ENCODE results near the gene ATG9B.

DNA sequence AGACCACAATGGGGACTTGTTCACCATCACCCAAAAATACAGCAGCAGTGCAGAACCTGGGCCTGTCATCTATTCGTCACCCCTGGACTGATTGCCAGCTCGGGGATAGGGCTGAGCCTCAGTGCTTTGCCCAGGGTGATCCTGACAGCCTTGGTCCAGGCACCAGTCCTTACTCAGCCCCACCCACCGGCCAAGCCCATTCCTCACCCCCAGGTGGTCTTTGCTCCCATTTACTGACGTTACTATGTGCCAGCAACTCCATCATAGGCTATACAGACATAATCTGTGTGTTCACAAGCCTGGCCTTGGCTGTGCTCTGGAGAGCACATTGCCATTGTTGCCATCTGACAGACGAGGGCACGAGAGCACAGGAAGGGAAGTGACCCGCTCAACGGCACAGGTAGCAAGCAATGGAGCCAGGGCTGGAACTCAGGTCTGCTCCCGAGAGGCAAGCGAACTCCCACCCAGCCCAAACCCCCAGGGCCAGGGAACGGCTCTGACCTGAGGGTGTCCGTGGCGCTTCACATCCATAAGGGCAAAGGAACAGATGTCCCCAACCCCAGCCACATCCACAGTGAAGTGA, 6.8 kb downstream of the ATG9B start:
- TF ChIP-seq, protein P1, sequence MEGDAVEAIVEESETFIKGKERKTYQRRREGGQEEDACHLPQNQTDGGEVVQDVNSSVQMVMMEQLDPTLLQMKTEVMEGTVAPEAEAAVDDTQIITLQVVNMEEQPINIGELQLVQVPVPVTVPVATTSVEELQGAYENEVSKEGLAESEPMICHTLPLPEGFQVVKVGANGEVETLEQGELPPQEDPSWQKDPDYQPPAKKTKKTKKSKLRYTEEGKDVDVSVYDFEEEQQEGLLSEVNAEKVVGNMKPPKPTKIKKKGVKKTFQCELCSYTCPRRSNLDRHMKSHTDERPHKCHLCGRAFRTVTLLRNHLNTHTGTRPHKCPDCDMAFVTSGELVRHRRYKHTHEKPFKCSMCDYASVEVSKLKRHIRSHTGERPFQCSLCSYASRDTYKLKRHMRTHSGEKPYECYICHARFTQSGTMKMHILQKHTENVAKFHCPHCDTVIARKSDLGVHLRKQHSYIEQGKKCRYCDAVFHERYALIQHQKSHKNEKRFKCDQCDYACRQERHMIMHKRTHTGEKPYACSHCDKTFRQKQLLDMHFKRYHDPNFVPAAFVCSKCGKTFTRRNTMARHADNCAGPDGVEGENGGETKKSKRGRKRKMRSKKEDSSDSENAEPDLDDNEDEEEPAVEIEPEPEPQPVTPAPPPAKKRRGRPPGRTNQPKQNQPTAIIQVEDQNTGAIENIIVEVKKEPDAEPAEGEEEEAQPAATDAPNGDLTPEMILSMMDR (conservative IDR thresholded peaks at IDR 0.05; ENCODE audit: low read depth, low read length), result no peak
- no peak for TF ChIP-seq EZH2 (IDR thresholded peaks at IDR 0.05; ENCODE audit: low read length, unreplicated experiment)
